Fibroblast of pulmonary artery (primary cell): ENCODE data around the gene RAD1.

Experiments
- DNase-seq: peaks from one replicate; pipeline ENCODE4 v3.0.0-alpha.2; 2010; ENCODE audit warnings: low read depth
- H3K4me3 ChIP-seq: replicated peaks from 2 replicates; pipeline ENCODE4 v1.5.1; 2011; ENCODE audit warnings: low read depth, mild to moderate bottlenecking, control low read depth, low read length, moderate library complexity
- TF ChIP-seq, protein P1 (sequence below): IDR thresholded peaks from 2 replicates; pipeline ENCODE4 v1.5.1; 2011; ENCODE audit warnings: mild to moderate bottlenecking, control low read depth, low read length, inconsistent platforms; ENCODE audit errors: missing control alignments

The RAD1 gene

DNA sequence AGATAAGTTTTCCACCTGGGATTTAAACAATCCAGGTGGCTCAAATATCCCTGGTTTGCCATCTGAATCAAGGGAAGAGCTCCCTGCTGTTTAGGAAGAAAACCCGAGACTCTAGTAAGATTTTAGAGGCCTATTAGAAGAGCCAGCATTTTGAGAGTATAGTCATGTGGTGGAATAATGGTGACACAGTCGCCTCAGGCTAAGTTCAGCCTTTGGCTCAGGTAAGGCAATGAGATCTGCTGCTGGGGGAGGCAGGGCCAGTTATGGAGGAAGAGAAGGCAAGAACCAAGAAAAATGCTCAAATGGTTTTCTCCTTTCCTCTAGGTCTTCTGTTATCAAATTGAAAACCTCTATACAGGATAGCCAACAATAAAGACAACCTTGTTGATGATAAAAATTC is 16.2 kb downstream of the RAD1 start:
- DNase-seq, result no peak
- H3K4me3 ChIP-seq, result no peak overlapping the region
- TF ChIP-seq, protein P1, sequence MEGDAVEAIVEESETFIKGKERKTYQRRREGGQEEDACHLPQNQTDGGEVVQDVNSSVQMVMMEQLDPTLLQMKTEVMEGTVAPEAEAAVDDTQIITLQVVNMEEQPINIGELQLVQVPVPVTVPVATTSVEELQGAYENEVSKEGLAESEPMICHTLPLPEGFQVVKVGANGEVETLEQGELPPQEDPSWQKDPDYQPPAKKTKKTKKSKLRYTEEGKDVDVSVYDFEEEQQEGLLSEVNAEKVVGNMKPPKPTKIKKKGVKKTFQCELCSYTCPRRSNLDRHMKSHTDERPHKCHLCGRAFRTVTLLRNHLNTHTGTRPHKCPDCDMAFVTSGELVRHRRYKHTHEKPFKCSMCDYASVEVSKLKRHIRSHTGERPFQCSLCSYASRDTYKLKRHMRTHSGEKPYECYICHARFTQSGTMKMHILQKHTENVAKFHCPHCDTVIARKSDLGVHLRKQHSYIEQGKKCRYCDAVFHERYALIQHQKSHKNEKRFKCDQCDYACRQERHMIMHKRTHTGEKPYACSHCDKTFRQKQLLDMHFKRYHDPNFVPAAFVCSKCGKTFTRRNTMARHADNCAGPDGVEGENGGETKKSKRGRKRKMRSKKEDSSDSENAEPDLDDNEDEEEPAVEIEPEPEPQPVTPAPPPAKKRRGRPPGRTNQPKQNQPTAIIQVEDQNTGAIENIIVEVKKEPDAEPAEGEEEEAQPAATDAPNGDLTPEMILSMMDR, result no peak

GRCh38 chr5:34898258-34898895 is 16.9 kb downstream of the RAD1 start:
- no peak overlapping the region for H3K4me3 ChIP-seq
- DNase-seq, result peak; percentile 86
- TF ChIP-seq, protein P1, result peak; percentile 92

GRCh38 chr5:34897646-34898045 is 17.7 kb downstream of the RAD1 start:
- TF ChIP-seq, protein P1, result no peak
- no peak overlapping the region for H3K4me3 ChIP-seq
- DNase-seq, result no peak

DNA sequence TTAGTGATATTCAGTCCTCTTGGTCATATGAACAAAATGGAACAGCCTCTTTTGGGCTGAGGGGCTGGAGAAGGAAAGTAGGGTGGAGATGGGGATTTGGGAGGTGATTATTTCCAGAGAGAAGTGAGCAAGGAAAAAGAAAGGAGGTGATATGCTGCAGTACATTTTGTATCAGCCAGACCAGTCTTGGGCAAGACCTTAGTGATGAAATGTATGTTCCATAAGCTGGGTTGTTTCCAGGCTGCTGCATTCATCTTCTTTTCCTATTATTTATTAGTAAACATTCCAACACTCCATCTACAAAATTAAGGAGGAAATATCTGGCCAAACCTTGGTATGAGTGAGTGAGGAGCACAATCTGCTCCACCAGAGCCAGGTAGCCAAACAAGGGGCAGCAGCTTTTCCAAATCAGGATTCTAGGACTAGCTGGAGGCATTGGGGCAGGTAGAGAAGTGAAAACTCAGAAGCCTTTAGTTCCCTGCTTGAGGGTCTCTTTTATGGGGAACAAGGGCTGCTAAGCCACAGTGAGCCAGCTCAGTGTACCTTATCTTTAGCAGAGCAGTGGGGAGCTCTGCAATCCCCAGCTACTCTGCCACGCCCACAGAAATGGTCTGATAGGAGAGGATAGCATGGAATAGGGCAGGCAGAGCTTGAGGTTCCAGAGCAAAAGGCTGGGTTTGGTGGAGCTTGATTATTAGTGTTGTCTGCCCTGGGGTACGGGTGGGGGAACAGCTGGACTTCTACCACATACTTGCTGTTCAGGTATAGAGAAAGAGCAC is 19.5 kb downstream of the RAD1 start:
- TF ChIP-seq, protein P1, result no peak
- no peak overlapping the region for H3K4me3 ChIP-seq
- DNase-seq, result peak; percentile 50

DNA sequence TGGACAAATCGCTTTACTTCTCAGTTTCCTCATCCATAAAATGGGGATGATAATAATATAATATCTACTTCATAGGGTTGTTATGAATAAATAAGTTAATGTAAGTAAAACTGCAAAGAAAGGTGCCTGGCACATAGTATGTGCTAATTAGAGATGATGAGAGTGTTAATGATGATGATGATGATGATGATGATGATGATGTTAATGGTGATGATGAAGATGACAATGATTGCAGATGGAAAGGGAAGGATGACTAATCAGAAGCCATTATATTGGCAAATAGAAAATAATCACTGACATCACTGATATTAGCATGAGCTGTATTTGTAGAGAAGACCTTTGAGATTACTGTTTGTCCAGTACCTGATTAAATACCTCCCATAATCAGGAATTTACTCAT is 20.6 kb downstream of the RAD1 start:
- no peak overlapping the region for H3K4me3 ChIP-seq
- TF ChIP-seq, protein P1, result no peak
- DNase-seq, result no peak

- TF ChIP-seq, protein P1, result no peak
- no peak overlapping the region for H3K4me3 ChIP-seq
- DNase-seq, result no peak
Measured at GRCh38 chr5:34892414-34892813, 22.9 kb downstream of the RAD1 start.
